GM23338 (cell line): ENCODE results near the gene EPHB1. TPM values are rescaled to one million over a fixed set of nuclear protein-coding genes. Genes with fewer than 3 reads are reported as not detected.

Source experiments
- ATAC-seq: fragments of 200-7000 bp; cut with Tn5 transposase; 3 replicates; pipeline ENCODE4 v1.9.1; 2020
- DNase-seq: peaks from one replicate; pipeline ENCODE4 v3.0.0-alpha.2; 2015; ENCODE audit warnings: low spot score
- H2AFZ ChIP-seq: fragments of 200-600 bp; sonication (generic); 2 replicates; pipeline ENCODE4 v1.8.0; 2016; ENCODE audit warnings: antibody characterized with exemption, mild to moderate bottlenecking, moderate library complexity
- H3F3A ChIP-seq: fragments of 200-600 bp; sonication (generic); replicated peaks from 2 replicates; pipeline ENCODE4 v1.8.0; 2017; ENCODE audit warnings: antibody characterized with exemption, mixed run types, low read depth
- H3K27ac ChIP-seq: fragments of 200-600 bp; sonication (generic); 2 replicates; pipeline ENCODE4 v1.6.1; 2016; ENCODE audit warnings: low read depth
- H3K27me3 ChIP-seq: fragments of 200-600 bp; sonication (generic); 2 replicates; pipeline ENCODE4 v1.8.0; 2016; ENCODE audit warnings: mild to moderate bottlenecking, mixed run types, moderate library complexity; ENCODE audit not compliant: insufficient read depth
- H3K36me3 ChIP-seq: fragments of 200-600 bp; sonication (generic); 2 replicates; pipeline ENCODE4 v1.8.0; 2016; ENCODE audit warnings: mild to moderate bottlenecking; ENCODE audit not compliant: insufficient read depth
- H3K4me1 ChIP-seq: fragments of 200-600 bp; sonication (generic); 2 replicates; pipeline ENCODE4 v1.8.0; 2016; ENCODE audit warnings: mild to moderate bottlenecking, moderate library complexity; ENCODE audit not compliant: insufficient read depth
- H3K4me2 ChIP-seq: fragments of 200-600 bp; sonication (generic); 2 replicates; pipeline ENCODE4 v1.7.1; 2017; ENCODE audit warnings: mixed run types
- H3K4me3 ChIP-seq: fragments of 200-600 bp; sonication (generic); 2 replicates; pipeline ENCODE4 v1.6.1; 2016; ENCODE audit warnings: mixed run types
- H3K79me2 ChIP-seq: fragments of 200-600 bp; sonication (generic); replicated peaks from 2 replicates; pipeline ENCODE4 v1.8.0; 2017; ENCODE audit warnings: mild to moderate bottlenecking; ENCODE audit not compliant: insufficient read depth
- H3K9me2 ChIP-seq: fragments of 200-600 bp; sonication (generic); 2 replicates; pipeline ENCODE4 v1.8.0; 2017; ENCODE audit not compliant: insufficient read depth
- H4K20me1 ChIP-seq: fragments of 200-600 bp; sonication (generic); replicated peaks from 2 replicates; pipeline ENCODE4 v1.8.0; 2017; ENCODE audit warnings: mild to moderate bottlenecking; ENCODE audit not compliant: insufficient read depth
- H3K27ac Mint-ChIP-seq: 2 replicates; pipeline ENCODE4 v1.8.0; 2020; ENCODE audit warnings: inconsistent platforms, mild to moderate bottlenecking, moderate library complexity, mixed read lengths
- H3K27me3 Mint-ChIP-seq: 3 replicates; pipeline ENCODE4 v1.8.0; 2022; ENCODE audit warnings: low read depth, mild to moderate bottlenecking, moderate library complexity, mixed read lengths, inconsistent platforms; ENCODE audit not compliant: insufficient read depth, poor library complexity
- H3K36me3 Mint-ChIP-seq: 3 replicates; pipeline ENCODE4 v1.8.0; 2021; ENCODE audit warnings: low read depth, mild to moderate bottlenecking, inconsistent platforms, moderate library complexity, mixed read lengths
- H3K4me1 Mint-ChIP-seq: 3 replicates; pipeline ENCODE4 v1.8.0; 2020; ENCODE audit warnings: mild to moderate bottlenecking, inconsistent platforms, mixed read lengths
- H3K4me3 Mint-ChIP-seq: 3 replicates; pipeline ENCODE4 v1.8.0; 2021; ENCODE audit warnings: moderate library complexity, mild to moderate bottlenecking, inconsistent platforms, mixed read lengths
- H3K9me3 Mint-ChIP-seq: 3 replicates; pipeline ENCODE4 v1.8.0; 2020; ENCODE audit warnings: moderate library complexity, mild to moderate bottlenecking, inconsistent platforms, mixed read lengths
- CREB1 ChIP-seq: fragments of 250-450 bp; sonication (Bioruptor Pico); IDR thresholded peaks from 2 replicates; pipeline ENCODE4 v1.5.0; 2020; ENCODE audit warnings: low read depth, mild to moderate bottlenecking, moderate library complexity
- EZH2 ChIP-seq: fragments of 200-600 bp; sonication (generic); IDR thresholded peaks from one replicate; pipeline ENCODE4 v1.8.0; 2017; ENCODE audit warnings: antibody characterized with exemption, mild to moderate bottlenecking, low read depth; ENCODE audit not compliant: unreplicated experiment
- JUNB ChIP-seq: IDR thresholded peaks from one replicate; pipeline ENCODE4 v1.6.1; 2016; ENCODE audit warnings: antibody characterized with exemption; ENCODE audit not compliant: unreplicated experiment
- POLR2AphosphoS5 ChIP-seq: IDR thresholded peaks from 2 replicates; pipeline ENCODE4 v1.6.1; 2016; ENCODE audit warnings: antibody characterized with exemption, low read depth
- ZNF331 ChIP-seq: fragments of 250-450 bp; sonication (Bioruptor Pico); IDR thresholded peaks from 2 replicates; pipeline ENCODE4 v1.5.0; 2020; ENCODE audit warnings: low read depth, mild to moderate bottlenecking, moderate library complexity
- polyA plus RNA-seq: library from polyadenylated mRNA; unstranded; fragments of >200 nt; fragmentation: Nextera tagmentation; extraction: Ambion mirVana; gene quantifications from 2 replicates; pipeline ENCODE4 v1.2.1, GENCODE V29; 2016
- total RNA-seq: library from RNA; depleted of rRNA; stranded (reverse); fragments of >200 nt; shearing (Covaris generic); gene quantifications from 2 replicates; pipeline ENCODE4 v1.2.3, GENCODE V29; 2014
- TF ChIP-seq, protein P1 (sequence below): IDR thresholded peaks from one replicate; pipeline ENCODE4 v1.6.1; 2018; ENCODE audit warnings: antibody characterized with exemption; ENCODE audit not compliant: unreplicated experiment
- TF ChIP-seq, protein P2 (sequence below): IDR thresholded peaks from 2 replicates; pipeline ENCODE4 v1.6.1; 2016; ENCODE audit warnings: antibody characterized with exemption

EPHB1 gene
- total and polyA plus RNA-seq, 2 experiments from 2014 or later: 2.7 to 5.2 TPM

DNA sequence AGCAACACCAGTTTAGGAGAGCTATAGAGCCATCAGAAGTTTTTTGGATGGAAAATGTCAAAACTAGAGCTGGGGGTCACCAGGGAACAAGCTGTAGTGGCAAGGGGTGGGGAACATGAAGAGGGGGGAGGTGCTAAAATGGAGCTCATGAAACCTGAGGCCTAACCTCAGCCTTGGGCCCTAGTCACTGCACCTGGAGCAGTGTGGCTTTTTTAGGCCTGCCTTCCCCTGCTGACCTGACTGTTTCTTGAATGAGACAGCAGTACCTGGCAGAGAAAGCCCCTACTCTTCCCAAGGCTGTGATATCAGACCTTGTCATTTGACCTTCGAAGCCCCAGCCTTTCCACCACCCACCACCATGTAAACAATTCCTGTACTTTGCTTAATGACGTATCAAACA lies 383.5 kb downstream of the EPHB1 start:
- no peaks in the 10 kb centered on the region for H3K79me2 ChIP-seq
- peaks cover 4% of the 10 kb centered on the region; the same call in 2 of the 3 replicates for H3K36me3 Mint-ChIP-seq
- no peak overlapping the region for H3K27ac Mint-ChIP-seq
- no peaks in the 10 kb centered on the region; the same call in 1 of the 3 replicates for H3K9me3 Mint-ChIP-seq
- H3K4me1 ChIP-seq: no peaks in the 10 kb centered on the region
- H3K27me3 ChIP-seq: no peaks in the 10 kb centered on the region
- ATAC-seq (no peak), DNase-seq (no peak)
- no peak overlapping the region for H3K4me3 Mint-ChIP-seq
- no peak overlapping the region for H3K27ac ChIP-seq
- no peaks in the 10 kb centered on the region for H3K36me3 ChIP-seq
- no peak overlapping the region for H3K4me2 ChIP-seq
- no peak for TF ChIP-seq CREB1 (CRISPR knock-in tag)
- no peaks in the 10 kb centered on the region for H4K20me1 ChIP-seq
- H3K9me2 ChIP-seq: peaks cover 9% of the 10 kb centered on the region
- no peak overlapping the region for H3K4me3 ChIP-seq
- H3F3A ChIP-seq: no peaks in the 10 kb centered on the region
- H3K27me3 Mint-ChIP-seq: peaks cover 2% of the 10 kb centered on the region
- H2AFZ ChIP-seq: no peak overlapping the region
- H3K4me1 Mint-ChIP-seq: peaks cover 3% of the 10 kb centered on the region; the same call in 2 of the 3 replicates

DNA sequence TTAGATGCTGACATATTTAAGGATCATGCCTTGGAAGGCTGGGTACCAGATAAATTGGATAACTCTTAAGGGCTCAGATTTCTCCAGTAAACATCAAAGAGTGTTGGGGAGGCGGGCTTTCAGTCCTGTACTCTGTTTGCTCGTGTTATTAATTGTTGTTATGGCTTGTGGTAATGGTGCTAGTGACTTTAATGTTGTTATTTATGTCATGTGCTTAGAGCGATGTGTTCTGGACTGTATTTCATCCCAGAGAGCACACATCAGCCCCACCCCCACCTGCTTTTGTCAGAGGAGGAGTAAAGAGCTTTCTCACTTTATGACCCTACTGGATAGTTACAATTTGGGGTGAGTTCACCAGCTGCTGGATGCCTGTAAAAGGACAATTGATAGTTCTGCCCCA lies 386.3 kb downstream of the EPHB1 start:
- Histone ChIP-seq H3K27ac (no peak overlapping the region), H3K79me2 (no peaks in the 10 kb centered on the region), H3K36me3 (no peaks in the 10 kb centered on the region), H3K27me3 (no peaks in the 10 kb centered on the region), H4K20me1 (no peaks in the 10 kb centered on the region), H3K4me2 (no peak overlapping the region), H3K4me3 (no peak overlapping the region), H3K9me2 (peaks cover 14% of the 10 kb centered on the region), H2AFZ (no peak overlapping the region), H3F3A (no peaks in the 10 kb centered on the region), H3K4me1 (no peaks in the 10 kb centered on the region)
- Mint-ChIP-seq H3K36me3 (peaks cover 4% of the 10 kb centered on the region; the same call in 2 of the 3 replicates), H3K27me3 (no peaks in the 10 kb centered on the region), H3K4me1 (peaks cover 3% of the 10 kb centered on the region; the same call in 2 of the 3 replicates), H3K27ac (no peak overlapping the region), H3K9me3 (no peaks in the 10 kb centered on the region; the same call in 2 of the 3 replicates), H3K4me3 (no peak overlapping the region)
- no peak for TF ChIP-seq EZH2
- TF ChIP-seq, protein P1, sequence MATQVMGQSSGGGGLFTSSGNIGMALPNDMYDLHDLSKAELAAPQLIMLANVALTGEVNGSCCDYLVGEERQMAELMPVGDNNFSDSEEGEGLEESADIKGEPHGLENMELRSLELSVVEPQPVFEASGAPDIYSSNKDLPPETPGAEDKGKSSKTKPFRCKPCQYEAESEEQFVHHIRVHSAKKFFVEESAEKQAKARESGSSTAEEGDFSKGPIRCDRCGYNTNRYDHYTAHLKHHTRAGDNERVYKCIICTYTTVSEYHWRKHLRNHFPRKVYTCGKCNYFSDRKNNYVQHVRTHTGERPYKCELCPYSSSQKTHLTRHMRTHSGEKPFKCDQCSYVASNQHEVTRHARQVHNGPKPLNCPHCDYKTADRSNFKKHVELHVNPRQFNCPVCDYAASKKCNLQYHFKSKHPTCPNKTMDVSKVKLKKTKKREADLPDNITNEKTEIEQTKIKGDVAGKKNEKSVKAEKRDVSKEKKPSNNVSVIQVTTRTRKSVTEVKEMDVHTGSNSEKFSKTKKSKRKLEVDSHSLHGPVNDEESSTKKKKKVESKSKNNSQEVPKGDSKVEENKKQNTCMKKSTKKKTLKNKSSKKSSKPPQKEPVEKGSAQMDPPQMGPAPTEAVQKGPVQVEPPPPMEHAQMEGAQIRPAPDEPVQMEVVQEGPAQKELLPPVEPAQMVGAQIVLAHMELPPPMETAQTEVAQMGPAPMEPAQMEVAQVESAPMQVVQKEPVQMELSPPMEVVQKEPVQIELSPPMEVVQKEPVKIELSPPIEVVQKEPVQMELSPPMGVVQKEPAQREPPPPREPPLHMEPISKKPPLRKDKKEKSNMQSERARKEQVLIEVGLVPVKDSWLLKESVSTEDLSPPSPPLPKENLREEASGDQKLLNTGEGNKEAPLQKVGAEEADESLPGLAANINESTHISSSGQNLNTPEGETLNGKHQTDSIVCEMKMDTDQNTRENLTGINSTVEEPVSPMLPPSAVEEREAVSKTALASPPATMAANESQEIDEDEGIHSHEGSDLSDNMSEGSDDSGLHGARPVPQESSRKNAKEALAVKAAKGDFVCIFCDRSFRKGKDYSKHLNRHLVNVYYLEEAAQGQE: no peak
- TF ChIP-seq POLR2AphosphoS5: no peak
- TF ChIP-seq, protein P2, sequence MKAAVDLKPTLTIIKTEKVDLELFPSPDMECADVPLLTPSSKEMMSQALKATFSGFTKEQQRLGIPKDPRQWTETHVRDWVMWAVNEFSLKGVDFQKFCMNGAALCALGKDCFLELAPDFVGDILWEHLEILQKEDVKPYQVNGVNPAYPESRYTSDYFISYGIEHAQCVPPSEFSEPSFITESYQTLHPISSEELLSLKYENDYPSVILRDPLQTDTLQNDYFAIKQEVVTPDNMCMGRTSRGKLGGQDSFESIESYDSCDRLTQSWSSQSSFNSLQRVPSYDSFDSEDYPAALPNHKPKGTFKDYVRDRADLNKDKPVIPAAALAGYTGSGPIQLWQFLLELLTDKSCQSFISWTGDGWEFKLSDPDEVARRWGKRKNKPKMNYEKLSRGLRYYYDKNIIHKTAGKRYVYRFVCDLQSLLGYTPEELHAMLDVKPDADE: no peak
- TF ChIP-seq ZNF331: no peak
- TF ChIP-seq JUNB: no peak
- DNase-seq: no peak
- ATAC-seq: no peak
